GM12801 (cell line): ENCODE measurements around the gene SDHA.

ENCODE experiments used
- CTCF ChIP-seq: IDR thresholded peaks from one replicate; pipeline ENCODE4 v1.5.1; 2011; ENCODE audit warnings: control low read depth; ENCODE audit not compliant: insufficient read length; ENCODE audit errors: extremely low read depth

Gene SDHA

DNA sequence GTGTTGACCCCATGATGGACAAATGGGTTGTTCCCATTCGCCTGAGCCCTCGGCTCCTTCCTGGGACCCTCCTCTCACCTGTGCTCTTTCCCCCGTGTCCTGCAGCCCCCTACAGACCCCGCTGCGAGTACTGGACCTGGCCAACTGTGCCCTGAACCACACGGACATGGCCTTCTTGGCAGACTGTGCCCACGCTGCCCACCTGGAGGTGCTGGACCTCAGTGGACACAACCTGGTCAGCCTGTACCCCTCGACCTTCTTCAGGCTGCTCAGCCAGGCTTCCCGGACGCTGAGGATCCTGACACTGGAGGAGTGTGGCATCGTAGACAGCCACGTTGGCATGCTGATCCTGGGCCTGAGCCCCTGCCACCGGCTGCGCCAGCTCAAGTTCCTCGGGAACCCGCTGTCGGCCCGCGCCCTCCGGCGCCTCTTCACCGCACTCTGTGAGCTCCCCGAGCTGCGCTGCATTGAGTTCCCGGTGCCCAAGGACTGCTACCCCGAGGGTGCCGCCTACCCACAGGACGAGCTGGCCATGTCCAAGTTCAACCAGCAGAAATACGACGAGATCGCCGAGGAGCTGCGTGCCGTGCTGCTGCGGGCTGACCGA, 23.4 kb upstream of the SDHA start:
- no peak for TF ChIP-seq CTCF

DNA sequence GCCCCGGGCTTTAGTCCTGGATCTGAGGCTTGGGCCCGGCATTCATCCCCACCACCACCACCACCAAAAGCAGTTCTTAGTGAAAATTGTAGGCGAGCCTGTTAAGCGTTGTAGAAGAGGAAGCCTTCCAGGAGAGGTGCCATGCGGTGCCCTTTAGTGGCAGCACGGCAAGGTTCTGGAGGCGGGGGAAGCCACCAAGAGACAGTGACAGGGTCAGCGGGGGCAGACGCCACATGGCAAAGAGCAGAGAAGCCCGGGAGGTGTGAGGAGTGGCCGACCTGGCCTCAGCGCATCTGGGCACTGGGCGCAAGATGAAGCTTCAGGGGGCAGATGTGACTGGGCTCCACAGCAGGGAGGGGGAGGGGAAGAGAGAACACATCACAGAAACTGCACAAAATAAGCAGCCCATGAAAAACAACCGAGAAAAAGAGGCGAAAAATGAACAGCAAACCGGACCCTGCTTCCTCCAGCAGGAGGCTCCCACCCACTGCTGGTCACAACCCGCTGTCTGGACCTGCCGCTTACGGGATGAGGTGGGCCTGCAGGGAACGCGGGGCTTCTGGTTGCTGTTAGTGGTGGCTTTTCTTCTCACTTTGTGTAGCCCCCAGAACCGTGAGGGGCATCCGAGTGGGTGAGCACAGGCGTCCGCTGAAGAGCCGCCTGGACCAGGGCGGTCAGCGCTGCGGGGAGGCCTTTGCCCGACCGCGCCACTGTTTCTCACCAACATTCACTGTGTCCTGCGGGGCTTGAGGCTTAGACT, 22.5 kb upstream of the SDHA start:
- TF ChIP-seq CTCF, result no peak

- TF ChIP-seq CTCF, result no peak
Measured at GRCh38 chr5:196350-196749, 21.8 kb upstream of the SDHA start.

GRCh38 chr5:197892-198489, 20.1 kb upstream of the SDHA start:
- TF ChIP-seq CTCF, result no peak

GRCh38 chr5:198516-199196, 19.5 kb upstream of the SDHA start:
- TF ChIP-seq CTCF, result no peak

- TF ChIP-seq CTCF, result no peak
Measured at GRCh38 chr5:199197-199949, 18.7 kb upstream of the SDHA start.
